ENCODE data around the gene ZEB1. TPM values are rescaled to one million over a fixed set of nuclear protein-coding genes. Genes with fewer than 3 reads are reported as not detected.

The ZEB1 gene
- total RNA-seq, 1 donor from 2014 or later = 82.7 TPM

GRCh38 chr10:31464552-31464951 lies 145.5 kb downstream of the ZEB1 start:
- TF ChIP-seq CTCF (IDR thresholded peaks at IDR 0.05) (no peak), POLR2AphosphoS5 (IDR thresholded peaks at IDR 0.05; ENCODE audit: insufficient read depth in 1 of 2, low read depth in 1 of 2) (no peak), POLR2A (IDR thresholded peaks at IDR 0.05) (no peak)
- Histone ChIP-seq H3K27ac (no peak overlapping the region), H3K36me3 (peaks cover 0 to 49% of the 10 kb centered on the region in 2 donors), H3K9me3 (peaks cover 10% of the 10 kb centered on the region), H3K27me3 (no peaks in the 10 kb centered on the region), H3K4me3 (no peak overlapping the region), H3K4me1 (no peaks in the 10 kb centered on the region)
- no peak for DNase-seq (ENCODE audit: extremely low spot score in 2 of 2)
- intact Hi-C loops (cut with DNase I) = no loop called here

- H3K27me3 ChIP-seq = no peaks in the 10 kb centered on the region
- TF ChIP-seq POLR2AphosphoS5 (IDR thresholded peaks at IDR 0.05; ENCODE audit: insufficient read depth in 1 of 2, low read depth in 1 of 2) (no peak), CTCF (IDR thresholded peaks at IDR 0.05) (no peak), POLR2A (IDR thresholded peaks at IDR 0.05) (no peak)
- H3K36me3 ChIP-seq = peaks cover 0 to 49% of the 10 kb centered on the region in 2 donors
- no peak overlapping the region for H3K4me3 ChIP-seq
- no peaks in the 10 kb centered on the region for H3K4me1 ChIP-seq
- intact Hi-C loops (cut with DNase I) = no loop called here
- DNase-seq (ENCODE audit: extremely low spot score in 2 of 2) = no peak
- peaks cover 10% of the 10 kb centered on the region for H3K9me3 ChIP-seq
- H3K27ac ChIP-seq = no peak overlapping the region
Measured at GRCh38 chr10:31466313-31466712, 147.3 kb downstream of the ZEB1 start.

GRCh38 chr10:31467791-31468535 lies 148.9 kb downstream of the ZEB1 start:
- H3K36me3 ChIP-seq = peaks cover 0 to 41% of the 10 kb centered on the region in 2 donors
- TF ChIP-seq POLR2A (IDR thresholded peaks at IDR 0.05) = no peak
- no peak for TF ChIP-seq CTCF (IDR thresholded peaks at IDR 0.05)
- no peak for TF ChIP-seq POLR2AphosphoS5 (IDR thresholded peaks at IDR 0.05; ENCODE audit: insufficient read depth in 1 of 2, low read depth in 1 of 2)
- no peaks in the 10 kb centered on the region for H3K4me1 ChIP-seq
- H3K27me3 ChIP-seq = no peaks in the 10 kb centered on the region
- H3K27ac ChIP-seq = no peak overlapping the region
- no peak for DNase-seq (ENCODE audit: extremely low spot score in 2 of 2)
- intact Hi-C loops (cut with DNase I) = no loop called here
- no peak overlapping the region for H3K4me3 ChIP-seq
- peaks cover 9% of the 10 kb centered on the region for H3K9me3 ChIP-seq

GRCh38 chr10:31468536-31468859 lies 149.5 kb downstream of the ZEB1 start:
- H3K4me3 ChIP-seq = no peak overlapping the region
- intact Hi-C loops (cut with DNase I) = no loop called here
- peaks cover 0 to 36% of the 10 kb centered on the region in 2 donors for H3K36me3 ChIP-seq
- no peak overlapping the region for H3K27ac ChIP-seq
- DNase-seq (ENCODE audit: extremely low spot score in 2 of 2) = no peak
- no peaks in the 10 kb centered on the region for H3K27me3 ChIP-seq
- TF ChIP-seq POLR2AphosphoS5 (IDR thresholded peaks at IDR 0.05; ENCODE audit: insufficient read depth in 1 of 2, low read depth in 1 of 2) (no peak), CTCF (IDR thresholded peaks at IDR 0.05) (no peak), POLR2A (IDR thresholded peaks at IDR 0.05) (no peak)
- H3K4me1 ChIP-seq = no peaks in the 10 kb centered on the region
- H3K9me3 ChIP-seq = peaks cover 7% of the 10 kb centered on the region

- DNase-seq (ENCODE audit: extremely low spot score in 2 of 2) = no peak
- Histone ChIP-seq H3K4me1 (no peaks in the 10 kb centered on the region), H3K9me3 (peaks cover 4% of the 10 kb centered on the region), H3K27ac (no peak overlapping the region), H3K27me3 (no peaks in the 10 kb centered on the region), H3K4me3 (no peak overlapping the region), H3K36me3 (no peaks in the 10 kb centered on the region)
- TF ChIP-seq POLR2A (IDR thresholded peaks at IDR 0.05) (no peak), CTCF (IDR thresholded peaks at IDR 0.05) (no peak), POLR2AphosphoS5 (IDR thresholded peaks at IDR 0.05; ENCODE audit: insufficient read depth in 1 of 2, low read depth in 1 of 2) (no peak)
- intact Hi-C loops (cut with DNase I) = no loop called here
Measured at GRCh38 chr10:31475519-31475918, 156.5 kb downstream of the ZEB1 start.

Data from vagina (tissue), 2 donors.